GM21528 (cell line): ENCODE measurements around the gene AMMECR1L.
"Not testable (repeated sequence)": the region's sequence is repeated elsewhere in the genome, so short reads cannot be mapped to it uniquely, and the experiment has no call there.

Source experiments
- ATAC-seq: cut with Tn5 transposase; IDR thresholded peaks from one replicate; pipeline ENCODE4 v1.9.1; 2021; ENCODE audit warnings: mild to moderate bottlenecking, moderate library complexity; ENCODE audit not compliant: unreplicated experiment, low FRiP score

AMMECR1L gene

DNA sequence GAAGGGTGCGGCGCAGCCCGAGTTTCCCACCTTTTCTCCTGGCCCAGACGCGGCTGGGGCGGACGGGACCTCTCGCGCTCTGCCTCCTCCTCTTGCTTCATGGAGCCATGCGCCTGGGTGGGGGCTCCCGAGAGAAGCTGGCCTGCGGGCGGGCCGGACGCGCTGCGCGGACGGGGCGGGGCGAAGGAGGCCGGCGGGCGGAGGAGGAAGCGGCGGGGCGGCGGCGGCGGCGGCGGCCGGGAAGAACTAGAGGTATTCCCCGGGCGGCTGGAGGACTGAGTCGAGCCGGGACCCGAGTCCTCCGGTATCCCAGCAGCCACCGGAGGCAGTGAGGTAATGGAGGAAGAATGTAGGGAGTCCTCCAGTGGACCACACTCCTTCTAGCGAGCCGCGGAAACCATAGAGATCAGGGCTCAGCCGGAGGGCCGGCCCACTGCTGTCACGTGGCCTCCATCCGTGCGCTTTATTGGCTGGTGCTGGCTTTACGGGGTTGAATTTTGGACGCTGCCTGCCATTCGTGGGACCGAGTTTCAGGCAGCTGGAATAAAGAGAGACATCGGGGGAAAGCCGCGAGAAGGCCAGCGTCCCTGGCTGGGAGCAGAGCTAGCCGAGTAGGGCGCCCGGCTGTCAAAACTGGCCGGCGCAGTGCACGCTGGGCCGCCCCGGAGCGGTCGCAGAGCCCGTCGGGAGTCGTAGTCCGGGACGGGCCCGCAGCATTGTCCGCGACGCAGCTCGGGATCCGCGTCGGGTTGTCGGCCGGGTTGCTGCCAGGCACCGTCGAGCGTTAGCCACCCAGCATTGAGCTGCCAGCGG, at the start of gene AMMECR1L:
TSS of gene AMMECR1L (minus strand) at position 177 of the 813 bp plus-strand sequence. CDS start 11,722 bp downstream, outside the sequence.
- ATAC-seq, result peak; percentile 94

- ATAC-seq, result no peak
Measured at GRCh38 chr2:127935337-127935736, 49.6 kb upstream of the AMMECR1L start.

GRCh38 chr2:127932199-127932876, 46.6 kb upstream of the AMMECR1L start:
- no peak for ATAC-seq

- no peak for ATAC-seq
Measured at GRCh38 chr2:127929449-127929848, 43.7 kb upstream of the AMMECR1L start.

GRCh38 chr2:127927384-127927783, 41.6 kb upstream of the AMMECR1L start:
- no peak for ATAC-seq

DNA sequence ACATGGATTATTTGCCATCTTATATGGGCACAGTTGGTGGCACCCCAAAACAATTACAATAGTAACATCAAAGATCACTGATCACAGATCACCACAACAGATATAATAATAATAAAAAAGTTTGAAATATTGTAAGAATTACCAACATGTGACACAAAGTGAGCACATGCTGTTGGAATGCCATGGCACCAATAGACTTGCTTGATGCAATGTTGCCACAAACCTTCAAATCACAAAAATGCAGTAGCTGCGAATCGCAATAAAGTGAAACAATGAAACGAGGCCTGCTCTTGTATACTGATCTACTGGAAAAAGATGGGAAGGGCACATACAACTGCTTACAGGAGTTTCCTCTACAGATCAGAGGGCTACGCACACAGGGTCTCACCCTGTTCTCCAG, 32.2 kb upstream of the AMMECR1L start:
- ATAC-seq, result no peak

DNA sequence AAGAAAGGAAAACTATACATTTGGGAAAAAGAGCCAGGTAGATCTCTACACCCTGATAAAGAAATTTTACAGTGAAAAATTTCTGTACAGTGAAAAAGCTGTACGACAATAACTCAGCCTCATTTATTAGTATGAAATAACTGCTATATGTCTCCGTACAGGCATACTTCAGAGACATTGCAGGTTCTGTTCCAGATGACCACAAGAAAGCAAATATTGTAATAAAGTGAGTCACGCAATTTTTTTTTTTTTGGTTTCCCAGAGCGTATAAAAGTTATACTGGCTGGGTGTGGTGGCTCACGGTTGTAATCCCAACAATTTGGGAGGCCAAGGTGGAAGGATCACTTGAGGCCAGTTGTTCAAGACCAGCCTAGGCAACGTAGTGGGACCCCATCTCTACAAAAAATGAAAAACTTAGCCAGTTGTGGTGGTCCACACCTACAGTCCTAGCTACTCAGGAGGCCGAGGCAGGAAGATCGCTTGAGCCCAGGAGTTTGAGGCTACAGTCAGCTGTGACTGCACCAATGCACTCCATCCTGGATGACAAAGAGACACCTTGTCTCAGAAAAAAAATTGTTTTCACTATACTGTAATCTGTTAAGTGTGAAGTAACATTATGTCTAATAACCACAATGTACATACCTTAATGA, 28.2 kb upstream of the AMMECR1L start:
- ATAC-seq, result no peak

GRCh38 chr2:127911737-127912136, 26.0 kb upstream of the AMMECR1L start:
- no peak for ATAC-seq

DNA sequence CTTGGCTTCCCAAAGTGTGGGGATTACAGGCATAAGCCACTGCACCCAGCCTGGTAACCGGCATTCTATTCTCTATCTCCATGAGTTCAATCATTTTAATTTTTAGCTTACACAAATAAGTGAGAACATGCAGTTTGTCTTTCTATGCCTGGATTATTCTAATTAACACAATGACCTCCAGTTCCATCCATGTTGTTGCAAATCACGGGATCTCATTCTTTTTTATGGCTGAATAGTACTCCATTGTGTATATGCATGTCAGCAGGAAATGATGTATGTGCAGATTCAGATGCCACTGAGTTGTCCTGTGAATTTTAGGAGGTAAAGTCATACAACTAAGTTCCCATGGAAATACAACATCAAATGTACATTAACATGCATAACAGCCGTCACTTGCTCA, 24.7 kb upstream of the AMMECR1L start:
- no peak for ATAC-seq

DNA sequence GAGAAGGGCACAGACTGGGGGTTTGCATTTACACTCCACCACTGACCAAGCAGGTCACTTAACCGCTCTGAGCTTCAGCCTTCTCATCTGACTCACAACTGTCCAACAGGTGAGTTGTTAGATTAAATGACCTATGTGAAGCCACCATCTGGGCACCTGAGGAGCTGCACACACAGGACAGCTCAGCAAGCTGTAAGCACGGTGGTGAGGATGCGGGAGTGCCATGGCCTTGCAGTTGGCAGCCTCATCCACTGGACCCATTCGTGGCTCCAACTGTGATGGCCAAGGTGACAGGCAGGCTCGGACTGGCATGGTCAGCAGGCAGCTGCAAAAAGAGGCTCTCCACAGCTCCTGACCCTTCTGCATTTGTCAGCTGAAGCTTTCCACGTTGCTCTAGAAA, 23.3 kb upstream of the AMMECR1L start:
- ATAC-seq, result no peak

- ATAC-seq, result not testable (repeated sequence)
Measured at GRCh38 chr2:127907733-127908400, 22.1 kb upstream of the AMMECR1L start.

GRCh38 chr2:127906206-127906926, 20.6 kb upstream of the AMMECR1L start:
- ATAC-seq, result no peak

GRCh38 chr2:127901339-127902056, 15.7 kb upstream of the AMMECR1L start:
- ATAC-seq, result no peak

GRCh38 chr2:127897531-127898211, 11.9 kb upstream of the AMMECR1L start:
- no peak for ATAC-seq

- ATAC-seq, result no peak
Measured at GRCh38 chr2:127893494-127893893, 7.7 kb upstream of the AMMECR1L start.

DNA sequence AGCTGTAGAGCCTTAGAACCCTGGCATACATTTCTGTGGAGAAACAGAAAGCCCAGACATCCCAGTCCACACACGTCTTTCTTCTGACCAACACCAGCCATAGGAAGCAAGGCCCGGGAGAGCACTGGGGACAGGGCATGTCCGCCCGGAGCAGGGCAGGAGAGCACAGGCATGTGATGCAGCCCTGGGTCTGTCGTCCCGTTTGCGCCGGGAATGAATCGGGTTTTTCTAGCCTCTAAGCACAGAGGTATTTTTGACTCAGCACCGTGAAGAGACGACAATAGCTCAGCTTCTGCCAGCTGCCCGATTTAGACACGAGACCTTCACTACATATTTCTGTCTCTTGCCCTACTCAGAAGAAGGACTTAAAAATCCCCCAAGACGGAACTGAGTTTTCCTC, 7.3 kb upstream of the AMMECR1L start:
- ATAC-seq, result no peak

DNA sequence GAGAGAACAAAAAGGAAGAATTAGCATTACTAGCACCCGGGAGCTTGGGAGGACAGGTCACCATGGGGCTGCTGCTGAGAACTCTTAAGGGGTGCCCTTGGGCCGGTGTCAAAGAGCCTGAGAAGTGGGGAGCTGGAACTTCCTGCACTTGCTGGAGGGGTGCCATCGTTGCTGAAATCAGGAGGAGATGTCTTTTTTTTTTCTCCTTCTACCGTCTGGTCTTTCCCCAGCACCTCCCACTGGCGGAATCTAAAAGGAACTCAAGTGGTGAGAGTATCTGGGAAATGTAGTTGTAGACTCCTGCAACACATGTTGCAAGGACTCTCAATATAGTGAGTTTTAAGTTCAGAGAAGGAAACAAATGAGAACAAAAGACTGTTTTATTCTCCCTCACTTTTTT, 6.1 kb upstream of the AMMECR1L start:
- no peak for ATAC-seq

DNA sequence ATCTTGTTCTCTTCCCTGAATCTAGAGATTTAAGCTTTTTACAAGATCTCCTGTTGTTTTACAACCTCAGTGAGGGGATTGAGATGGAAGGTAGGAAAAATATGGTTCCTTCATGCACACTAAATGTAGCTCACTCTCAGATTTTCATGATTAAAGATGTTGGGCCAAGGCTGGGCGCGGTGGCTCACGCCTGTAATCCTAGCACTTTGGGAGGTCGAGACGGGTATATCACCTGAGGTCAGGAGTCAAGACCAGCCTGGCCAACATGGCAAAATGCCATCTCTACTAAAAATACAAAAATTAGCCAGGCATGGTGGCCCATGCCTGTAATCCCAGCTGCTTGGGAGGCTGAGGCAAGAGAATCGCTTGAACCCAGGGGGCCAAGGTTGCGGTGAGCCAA, 5.0 kb upstream of the AMMECR1L start:
- ATAC-seq, result not testable (repeated sequence)

DNA sequence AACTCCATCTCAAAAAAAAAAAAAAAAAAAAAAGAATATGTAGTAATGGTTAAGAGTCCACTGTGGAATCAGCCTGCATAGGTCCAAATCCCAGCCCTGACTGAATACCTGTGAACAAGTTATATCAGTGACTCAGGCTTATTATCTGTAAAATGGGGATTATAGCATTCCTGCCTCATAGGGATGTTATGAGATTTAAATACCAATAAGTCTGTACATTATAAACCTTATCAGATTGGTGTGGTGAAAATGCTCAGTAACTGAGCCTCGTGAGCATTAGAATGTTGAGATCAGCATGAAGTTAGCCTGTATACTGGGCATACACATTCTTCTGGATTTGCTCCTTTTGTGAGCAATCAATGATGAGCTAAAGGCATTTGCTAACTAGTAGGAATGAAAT, 3.0 kb upstream of the AMMECR1L start:
- no peak for ATAC-seq
